Neutrophil (primary cell): Measurements from ENCODE around the gene DCDC2C.

Experiments used
- H3K27ac ChIP-seq: fragments of 200-600 bp; sonication (generic); 2 replicates; pipeline ENCODE4 v1.5.1; 2016; ENCODE audit warnings: mild to moderate bottlenecking, moderate library complexity
- H3K27me3 ChIP-seq: fragments of 200-600 bp; sonication (generic); 2 replicates; pipeline ENCODE4 v1.6.0; 2016; ENCODE audit warnings: mild to moderate bottlenecking
- H3K36me3 ChIP-seq: fragments of 200-600 bp; sonication (generic); 2 replicates; pipeline ENCODE4 v1.5.1; 2017
- H3K4me1 ChIP-seq, 2 experiments: fragments of 200-600 bp in 1 of 2; sonication (generic) in 1 of 2; 1 replicate in 1 of 2; 2 replicates in 1 of 2; pipeline versions ENCODE4 v1.5.1 to v1.6.1; 2013 to 2016; ENCODE audit warnings: low read depth in 1 of 2, low read length in 1 of 2, mild to moderate bottlenecking in 1 of 2, moderate library complexity in 1 of 2; ENCODE audit not compliant: control insufficient read depth in 1 of 2, insufficient read depth in 1 of 2
- H3K4me3 ChIP-seq, 2 experiments: fragments of 200-600 bp in 1 of 2; sonication (generic) in 1 of 2; 1 replicate in 1 of 2; 2 replicates in 1 of 2; pipeline ENCODE4 v1.5.1; 2013 to 2016; ENCODE audit warnings: low read depth in 1 of 2, low read length in 1 of 2, mild to moderate bottlenecking in 1 of 2, moderate library complexity in 1 of 2
- H3K9me3 ChIP-seq: fragments of 200-600 bp; sonication (generic); 2 replicates; pipeline ENCODE4 v1.5.1; 2016
- CTCF ChIP-seq: fragments of 200-600 bp; sonication (generic); IDR thresholded peaks from 2 replicates; pipeline ENCODE4 v1.5.1; 2016; ENCODE audit warnings: antibody characterized with exemption

Gene DCDC2C

GRCh38 chr2:3703236-3703756, at the start of gene DCDC2C:
Gene DCDC2C, plus strand, starts transcription at chr2:3703575. Its CDS starts 177 bp downstream, at chr2:3703752.
- Histone ChIP-seq H3K9me3 (no peaks in the 10 kb centered on the region), H3K27ac (no peak within 1 kb of the TSS), H3K4me1 (no peaks in the 10 kb centered on the region), H3K4me3 (no peak within 1 kb of the TSS), H3K36me3 (no peaks in the 10 kb centered on the region), H3K27me3 (peaks cover 73% of the 10 kb centered on the region)
- no peak for TF ChIP-seq CTCF

- no peaks in the 10 kb centered on the region for H3K36me3 ChIP-seq
- no peak overlapping the region for H3K4me3 ChIP-seq
- H3K27me3 ChIP-seq: peaks cover 64% of the 10 kb centered on the region
- H3K4me1 ChIP-seq: no peaks in the 10 kb centered on the region
- TF ChIP-seq CTCF: no peak
- H3K9me3 ChIP-seq: no peaks in the 10 kb centered on the region
- H3K27ac ChIP-seq: no peak overlapping the region
Measured at GRCh38 chr2:3654011-3654410, 49.4 kb upstream of the DCDC2C start.

GRCh38 chr2:3654531-3655225, 48.7 kb upstream of the DCDC2C start:
- Histone ChIP-seq H3K27ac (no peak overlapping the region), H3K36me3 (no peaks in the 10 kb centered on the region), H3K9me3 (no peaks in the 10 kb centered on the region), H3K27me3 (peaks cover 61% of the 10 kb centered on the region), H3K4me1 (no peaks in the 10 kb centered on the region), H3K4me3 (no peak overlapping the region)
- no peak for TF ChIP-seq CTCF

GRCh38 chr2:3655871-3656761, 47.3 kb upstream of the DCDC2C start:
- H3K27ac ChIP-seq: no peak overlapping the region
- TF ChIP-seq CTCF: no peak
- H3K4me3 ChIP-seq: no peak overlapping the region
- H3K27me3 ChIP-seq: peaks cover 47% of the 10 kb centered on the region
- H3K36me3 ChIP-seq: no peaks in the 10 kb centered on the region
- H3K9me3 ChIP-seq: no peaks in the 10 kb centered on the region
- no peaks in the 10 kb centered on the region for H3K4me1 ChIP-seq

GRCh38 chr2:3656762-3657721, 46.3 kb upstream of the DCDC2C start:
- no peaks in the 10 kb centered on the region for H3K4me1 ChIP-seq
- H3K9me3 ChIP-seq: no peaks in the 10 kb centered on the region
- no peaks in the 10 kb centered on the region for H3K36me3 ChIP-seq
- no peak overlapping the region for H3K4me3 ChIP-seq
- peaks cover 37% of the 10 kb centered on the region for H3K27me3 ChIP-seq
- TF ChIP-seq CTCF: no peak
- no peak overlapping the region for H3K27ac ChIP-seq
